Measurements from ENCODE around the gene MEGF11. TPM values are rescaled to one million over a fixed set of nuclear protein-coding genes. Genes with fewer than 3 reads are reported as not detected.

Gene MEGF11
- total RNA-seq, 1 experiment from 2014 or later: 0.09 TPM

DNA sequence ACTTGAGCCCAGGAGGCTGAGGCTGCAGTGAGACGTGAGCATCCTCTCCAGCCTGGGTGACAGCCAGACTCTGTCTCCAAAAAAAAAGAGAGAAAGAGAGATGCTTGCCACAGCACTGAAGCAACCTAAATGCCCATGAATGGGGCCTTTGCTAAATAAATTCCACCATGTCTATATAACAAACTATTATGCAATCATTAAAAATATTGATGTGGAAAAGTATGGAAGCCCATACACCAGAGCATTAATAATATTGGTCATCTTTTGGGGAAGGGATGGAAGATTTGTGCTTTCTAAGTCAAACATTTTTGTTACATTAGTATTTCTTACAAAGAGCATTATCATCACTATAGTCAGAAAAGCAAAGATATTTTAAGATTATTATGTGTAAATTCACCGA lies 116.6 kb downstream of the MEGF11 start:
- ChIA-PET POLR2A (no interaction called here), CTCF (no interaction called here)
- BruUV-seq (replicated peaks): no TSS peak
- Mint-ChIP-seq H3K36me3 (ENCODE audit: insufficient read depth, unreplicated experiment) (no peaks in the 10 kb centered on the region), H3K27me3 (ENCODE audit: insufficient read depth, unreplicated experiment) (peaks cover 13% of the 10 kb centered on the region), H3K4me3 (ENCODE audit: unreplicated experiment) (no peak overlapping the region), H3K4me1 (ENCODE audit: insufficient read depth, unreplicated experiment) (no peaks in the 10 kb centered on the region), H3K27ac (ENCODE audit: low read depth, unreplicated experiment) (no peak overlapping the region), H3K9me3 (ENCODE audit: unreplicated experiment) (no peaks in the 10 kb centered on the region)
- TF ChIP-seq, protein P1, sequence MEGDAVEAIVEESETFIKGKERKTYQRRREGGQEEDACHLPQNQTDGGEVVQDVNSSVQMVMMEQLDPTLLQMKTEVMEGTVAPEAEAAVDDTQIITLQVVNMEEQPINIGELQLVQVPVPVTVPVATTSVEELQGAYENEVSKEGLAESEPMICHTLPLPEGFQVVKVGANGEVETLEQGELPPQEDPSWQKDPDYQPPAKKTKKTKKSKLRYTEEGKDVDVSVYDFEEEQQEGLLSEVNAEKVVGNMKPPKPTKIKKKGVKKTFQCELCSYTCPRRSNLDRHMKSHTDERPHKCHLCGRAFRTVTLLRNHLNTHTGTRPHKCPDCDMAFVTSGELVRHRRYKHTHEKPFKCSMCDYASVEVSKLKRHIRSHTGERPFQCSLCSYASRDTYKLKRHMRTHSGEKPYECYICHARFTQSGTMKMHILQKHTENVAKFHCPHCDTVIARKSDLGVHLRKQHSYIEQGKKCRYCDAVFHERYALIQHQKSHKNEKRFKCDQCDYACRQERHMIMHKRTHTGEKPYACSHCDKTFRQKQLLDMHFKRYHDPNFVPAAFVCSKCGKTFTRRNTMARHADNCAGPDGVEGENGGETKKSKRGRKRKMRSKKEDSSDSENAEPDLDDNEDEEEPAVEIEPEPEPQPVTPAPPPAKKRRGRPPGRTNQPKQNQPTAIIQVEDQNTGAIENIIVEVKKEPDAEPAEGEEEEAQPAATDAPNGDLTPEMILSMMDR (IDR thresholded peaks at IDR 0.05; ENCODE audit: unreplicated experiment): no peak
- intact Hi-C loops (cut with micrococcal nuclease): no loop called here
- no peak for DNase-seq (ENCODE audit: unreplicated experiment)

DNA sequence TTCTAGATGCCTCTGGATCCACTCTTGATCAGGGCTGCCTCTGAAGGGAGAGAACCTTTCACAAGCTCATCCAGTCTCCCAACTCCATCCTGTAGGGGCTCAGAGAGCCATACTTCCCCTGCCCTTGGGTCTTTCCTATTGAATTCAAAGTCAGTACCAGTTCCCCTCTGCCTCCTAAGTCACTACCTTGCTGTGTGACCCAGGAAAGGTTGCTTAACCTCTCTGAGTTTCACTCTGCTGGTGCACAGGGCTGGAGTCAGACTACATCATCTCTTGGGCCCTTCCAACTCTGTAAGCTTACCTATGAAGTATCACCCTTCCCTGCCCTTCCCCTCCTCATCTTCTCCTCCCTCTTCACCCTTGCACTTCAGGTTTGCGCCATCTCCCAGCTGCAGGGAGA lies 117.9 kb downstream of the MEGF11 start:
- Mint-ChIP-seq H3K4me1 (ENCODE audit: insufficient read depth, unreplicated experiment) (no peaks in the 10 kb centered on the region), H3K27ac (ENCODE audit: low read depth, unreplicated experiment) (no peak overlapping the region), H3K4me3 (ENCODE audit: unreplicated experiment) (no peak overlapping the region), H3K27me3 (ENCODE audit: insufficient read depth, unreplicated experiment) (peaks cover 7% of the 10 kb centered on the region), H3K9me3 (ENCODE audit: unreplicated experiment) (no peaks in the 10 kb centered on the region), H3K36me3 (ENCODE audit: insufficient read depth, unreplicated experiment) (no peaks in the 10 kb centered on the region)
- ChIA-PET POLR2A (no interaction called here), CTCF (no interaction called here)
- BruUV-seq (replicated peaks): no TSS peak
- intact Hi-C loops (cut with micrococcal nuclease): no loop called here
- no peak for DNase-seq (ENCODE audit: unreplicated experiment)
- TF ChIP-seq, protein P1 (IDR thresholded peaks at IDR 0.05; ENCODE audit: unreplicated experiment): no peak

DNA sequence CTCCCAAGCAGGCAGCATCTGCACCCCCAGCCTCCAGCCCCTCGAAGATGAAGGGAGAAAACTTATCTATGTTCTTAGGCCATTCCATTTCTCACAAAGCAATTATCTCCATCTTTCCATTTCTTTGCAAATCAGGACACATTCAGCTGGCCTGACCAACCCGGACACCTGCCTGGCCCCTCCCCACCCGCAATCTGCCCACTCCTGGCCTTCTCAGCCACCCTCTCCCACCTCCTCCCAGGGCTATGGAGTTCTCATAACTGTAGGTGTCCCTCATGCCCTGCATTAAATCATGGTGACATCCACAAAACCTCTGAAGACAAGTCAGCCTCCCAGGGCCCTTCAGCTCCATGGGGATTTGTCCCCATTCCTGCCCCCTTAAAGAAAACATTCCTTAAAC lies 119.3 kb downstream of the MEGF11 start:
- H3K9me3 Mint-ChIP-seq (ENCODE audit: unreplicated experiment): no peaks in the 10 kb centered on the region
- CTCF ChIA-PET: no interaction called here

DNA sequence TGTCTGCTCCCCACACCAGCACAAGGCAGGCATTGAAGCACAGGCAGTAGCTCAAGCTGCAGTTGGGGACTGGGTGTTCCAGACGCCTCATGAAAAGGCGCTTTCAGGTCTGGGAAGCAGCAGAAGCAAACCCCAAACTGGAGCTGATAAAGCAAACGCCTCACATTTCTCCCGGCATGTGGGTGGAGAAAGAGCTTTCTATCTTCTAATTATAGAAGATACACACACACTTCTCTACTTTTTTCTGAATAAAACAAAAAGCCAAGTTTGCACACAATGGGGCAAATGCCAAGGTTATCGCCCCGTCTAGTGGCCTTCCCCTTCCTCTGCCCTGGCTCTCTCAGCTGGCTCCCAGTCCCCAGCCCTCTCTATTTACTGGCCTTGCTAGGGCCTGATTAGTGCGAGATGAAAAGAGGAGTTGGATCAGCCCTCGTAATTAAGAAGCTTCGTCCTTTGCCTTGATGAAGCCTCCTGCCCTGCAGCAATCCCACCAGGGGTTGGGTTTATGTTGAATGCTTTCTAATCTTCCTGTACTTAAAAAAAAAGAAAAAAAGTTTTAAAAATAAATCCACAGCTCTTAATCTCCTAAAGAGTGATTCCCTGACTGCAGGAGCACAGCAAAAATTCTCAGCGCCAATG lies 120.2 kb downstream of the MEGF11 start:
- Mint-ChIP-seq H3K9me3 (ENCODE audit: unreplicated experiment) (no peaks in the 10 kb centered on the region), H3K4me1 (ENCODE audit: insufficient read depth, unreplicated experiment) (no peaks in the 10 kb centered on the region), H3K36me3 (ENCODE audit: insufficient read depth, unreplicated experiment) (no peaks in the 10 kb centered on the region), H3K27me3 (ENCODE audit: insufficient read depth, unreplicated experiment) (peaks cover 26% of the 10 kb centered on the region), H3K4me3 (ENCODE audit: unreplicated experiment) (no peak overlapping the region), H3K27ac (ENCODE audit: low read depth, unreplicated experiment) (no peak overlapping the region)
- BruUV-seq (replicated peaks): no TSS peak
- no peak for DNase-seq (ENCODE audit: unreplicated experiment)
- POLR2A ChIA-PET: interaction anchor here (0.6 kb wide), 1 partner anchor 274 kb away, joined by 3 read pairs; no protein-coding TSS in a partner anchor
- intact Hi-C loops (cut with micrococcal nuclease): no loop called here
- TF ChIP-seq, protein P1 (IDR thresholded peaks at IDR 0.05; ENCODE audit: unreplicated experiment): no peak
- CTCF ChIA-PET: interaction anchor here (0.7 kb wide), 1 partner anchor 304 kb away, joined by 3 read pairs; no protein-coding TSS in a partner anchor

More for the DNA sequence above, 119.3 kb downstream of the MEGF11 start:
- intact Hi-C loops (cut with micrococcal nuclease): no loop called here
- no peak for DNase-seq (ENCODE audit: unreplicated experiment)
- Mint-ChIP-seq H3K36me3 (ENCODE audit: insufficient read depth, unreplicated experiment) (no peaks in the 10 kb centered on the region), H3K27me3 (ENCODE audit: insufficient read depth, unreplicated experiment) (peaks cover 17% of the 10 kb centered on the region), H3K27ac (ENCODE audit: low read depth, unreplicated experiment) (no peak overlapping the region), H3K4me3 (ENCODE audit: unreplicated experiment) (no peak overlapping the region), H3K4me1 (ENCODE audit: insufficient read depth, unreplicated experiment) (no peaks in the 10 kb centered on the region)
- POLR2A ChIA-PET: no interaction called here
- BruUV-seq (replicated peaks): no TSS peak
- TF ChIP-seq, protein P1 (IDR thresholded peaks at IDR 0.05; ENCODE audit: unreplicated experiment): no peak
